ENCODE data around the gene PAF1. TPM values are rescaled to one million over a fixed set of nuclear protein-coding genes. Genes with fewer than 3 reads are reported as not detected.

Gene PAF1
- total RNA-seq, 1 donor from 2014 or later = 47.1 TPM

DNA sequence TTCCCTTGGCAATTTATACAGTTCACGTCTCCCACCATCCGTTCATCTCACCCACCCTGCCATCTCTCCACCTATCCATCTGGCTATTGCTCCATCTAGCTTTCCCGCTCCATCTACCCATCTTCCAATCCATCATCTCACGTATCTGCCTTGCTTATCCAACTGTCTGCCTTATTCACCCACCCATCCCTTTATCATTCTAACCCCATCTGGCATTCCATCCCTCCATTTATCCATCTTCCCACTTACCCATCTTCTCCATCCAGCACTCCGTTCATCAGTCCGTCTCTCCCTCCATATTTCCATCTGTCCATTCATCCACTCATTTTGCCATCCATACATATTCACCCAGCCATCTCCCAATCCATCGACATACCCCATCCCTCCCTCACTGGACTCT is 34.8 kb upstream of the PAF1 start:
- Mint-ChIP-seq H3K27me3 (no peaks in the 10 kb centered on the region), H3K4me1 (peaks cover 5% of the 10 kb centered on the region), H3K36me3 (ENCODE audit: low read depth) (peaks cover 28% of the 10 kb centered on the region), H3K27ac (no peak overlapping the region), H3K4me3 (no peak overlapping the region), H3K9me3 (no peaks in the 10 kb centered on the region)
- intact Hi-C loops (cut with micrococcal nuclease) = no loop called here
- no peak for DNase-seq

DNA sequence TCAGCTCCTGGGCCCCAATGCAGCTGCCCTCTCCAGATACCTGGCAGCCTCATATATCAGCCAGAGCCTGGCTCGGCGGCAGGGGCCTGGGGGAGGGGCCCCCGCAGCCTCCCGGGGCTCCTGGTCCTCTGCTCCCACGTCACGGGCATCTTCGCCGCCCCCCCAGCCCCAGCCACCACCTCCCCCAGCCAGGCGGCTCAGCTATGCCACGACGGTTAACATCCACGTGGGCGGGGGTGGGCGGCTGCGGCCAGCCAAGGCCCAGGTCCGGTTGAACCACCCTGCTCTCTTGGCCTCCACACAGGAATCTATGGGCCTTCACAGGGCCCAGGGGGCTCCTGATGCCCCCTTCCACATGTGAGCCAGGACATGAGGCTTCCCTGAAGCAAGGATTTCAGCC is 34.0 kb upstream of the PAF1 start:
- H3K27me3 Mint-ChIP-seq = no peaks in the 10 kb centered on the region
- no peak overlapping the region for H3K27ac Mint-ChIP-seq
- no peaks in the 10 kb centered on the region for H3K9me3 Mint-ChIP-seq
- H3K36me3 Mint-ChIP-seq (ENCODE audit: low read depth) = peaks cover 27% of the 10 kb centered on the region
- intact Hi-C loops (cut with micrococcal nuclease) = no loop called here
- DNase-seq = no peak
- no peak overlapping the region for H3K4me3 Mint-ChIP-seq
- no peaks in the 10 kb centered on the region for H3K4me1 Mint-ChIP-seq

DNA sequence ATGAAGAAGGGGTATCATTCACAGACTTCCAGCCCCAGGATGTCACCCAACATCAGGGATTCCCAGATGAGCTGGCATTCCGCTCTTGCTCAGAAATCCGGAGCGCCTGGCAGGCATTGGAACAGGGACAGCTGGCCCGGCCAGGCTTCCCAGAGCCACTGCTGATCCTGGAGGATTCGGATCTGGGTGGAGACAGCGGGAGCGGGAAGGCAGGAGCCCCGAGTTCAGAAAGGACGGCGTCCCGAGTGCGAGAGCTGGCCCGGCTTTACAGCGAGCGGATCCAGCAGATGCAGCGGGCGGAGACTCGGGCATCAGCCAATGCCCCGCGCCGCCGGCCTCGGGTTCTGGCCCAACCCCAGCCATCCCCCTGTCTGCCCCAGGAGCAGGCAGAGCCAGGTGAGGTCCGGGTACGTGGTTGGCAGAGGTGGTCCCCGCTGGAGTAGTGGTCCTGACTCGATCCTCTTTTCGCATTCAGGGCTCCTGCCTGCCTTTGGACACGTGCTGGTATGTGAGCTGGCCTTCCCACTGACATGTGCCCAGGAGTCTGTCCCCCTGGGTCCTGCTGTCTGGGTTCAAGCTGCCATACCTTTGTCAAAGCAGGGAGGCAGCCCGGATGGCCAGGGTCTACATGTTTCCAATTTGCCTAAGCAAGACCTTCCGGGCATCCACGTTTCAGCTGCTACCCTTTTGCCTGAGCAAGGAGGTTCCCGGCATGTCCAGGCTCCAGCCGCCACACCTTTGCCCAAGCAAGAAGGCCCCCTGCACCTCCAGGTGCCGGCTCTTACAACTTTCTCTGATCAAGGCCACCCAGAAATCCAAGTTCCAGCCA is 32.6 kb upstream of the PAF1 start:
- Mint-ChIP-seq H3K36me3 (ENCODE audit: low read depth) (peaks cover 32% of the 10 kb centered on the region), H3K4me1 (no peaks in the 10 kb centered on the region), H3K27ac (no peak overlapping the region), H3K27me3 (no peaks in the 10 kb centered on the region), H3K9me3 (no peaks in the 10 kb centered on the region), H3K4me3 (no peak overlapping the region)
- intact Hi-C loops (cut with micrococcal nuclease) = no loop called here
- DNase-seq = no peak

DNA sequence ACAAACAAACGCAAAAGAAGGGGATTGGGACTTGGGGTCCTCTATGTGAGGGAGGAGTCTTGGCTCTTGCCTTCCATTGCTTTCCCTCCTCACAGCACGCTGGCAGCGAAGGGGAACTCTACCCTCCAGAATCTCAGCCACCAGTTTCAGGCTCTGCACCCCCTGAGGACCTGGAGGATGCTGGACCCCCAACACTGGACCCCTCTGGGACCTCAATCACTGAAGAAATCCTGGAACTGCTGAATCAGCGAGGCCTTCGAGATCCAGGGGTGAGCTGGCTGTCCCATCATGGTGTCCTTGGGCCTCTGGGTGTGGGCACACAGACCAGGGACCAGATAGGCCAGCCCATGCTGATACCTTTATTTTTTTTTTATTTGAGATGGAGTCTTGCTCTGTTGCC is 31.1 kb upstream of the PAF1 start:
- Mint-ChIP-seq H3K36me3 (ENCODE audit: low read depth) (peaks cover 34% of the 10 kb centered on the region), H3K27ac (no peak overlapping the region), H3K27me3 (no peaks in the 10 kb centered on the region), H3K9me3 (no peaks in the 10 kb centered on the region), H3K4me1 (no peaks in the 10 kb centered on the region), H3K4me3 (no peak overlapping the region)
- DNase-seq = no peak
- intact Hi-C loops (cut with micrococcal nuclease) = no loop called here

DNA sequence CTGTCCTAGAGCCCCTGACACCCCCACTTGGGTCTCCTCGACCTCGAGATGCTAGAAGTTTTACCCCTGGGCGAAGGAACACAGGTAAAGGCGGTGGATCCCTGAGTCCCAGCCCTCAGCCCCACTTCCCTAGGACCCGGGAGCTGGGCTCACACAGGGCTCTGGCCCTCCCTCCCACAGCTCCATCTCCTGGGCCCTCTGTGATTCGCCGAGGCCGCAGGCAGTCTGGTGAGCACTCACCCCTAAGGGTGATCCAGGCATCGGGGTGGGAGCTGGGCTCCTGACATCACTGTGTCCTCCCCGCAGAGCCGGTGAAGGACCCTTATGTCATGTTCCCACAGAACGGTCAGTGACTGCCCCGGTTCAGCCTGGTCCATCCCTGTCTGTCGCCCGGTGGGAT is 29.9 kb upstream of the PAF1 start:
- H3K9me3 Mint-ChIP-seq = no peaks in the 10 kb centered on the region
- DNase-seq = no peak
- H3K4me3 Mint-ChIP-seq = no peak overlapping the region
- H3K27ac Mint-ChIP-seq = no peak overlapping the region
- H3K4me1 Mint-ChIP-seq = no peaks in the 10 kb centered on the region
- intact Hi-C loops (cut with micrococcal nuclease) = no loop called here
- H3K27me3 Mint-ChIP-seq = no peaks in the 10 kb centered on the region
- peaks cover 30% of the 10 kb centered on the region for H3K36me3 Mint-ChIP-seq (ENCODE audit: low read depth)

DNA sequence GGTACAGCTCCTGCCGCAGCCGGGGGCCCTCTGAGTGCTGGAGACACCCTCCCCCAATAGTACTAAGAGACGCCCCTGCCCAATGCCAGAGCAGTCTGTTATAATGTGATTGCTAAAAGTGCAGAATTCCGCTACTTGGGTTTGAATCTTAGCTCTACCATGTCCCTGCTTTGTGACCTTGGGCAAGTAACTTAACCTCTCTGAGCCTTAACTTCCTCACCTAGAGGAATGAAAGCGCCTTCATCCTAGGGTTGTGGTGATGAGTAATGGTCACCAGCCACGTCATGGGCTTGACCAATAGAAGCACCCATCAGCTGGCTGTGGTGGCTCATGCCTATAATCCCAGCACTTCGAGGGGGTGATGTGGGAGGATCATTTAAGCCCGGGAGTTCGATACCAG is 28.1 kb upstream of the PAF1 start:
- Mint-ChIP-seq H3K4me1 (peaks cover 10% of the 10 kb centered on the region), H3K4me3 (no peak overlapping the region), H3K36me3 (ENCODE audit: low read depth) (peaks cover 27% of the 10 kb centered on the region), H3K9me3 (no peaks in the 10 kb centered on the region), H3K27me3 (no peaks in the 10 kb centered on the region), H3K27ac (no peak overlapping the region)
- intact Hi-C loops (cut with micrococcal nuclease) = no loop called here
- no peak for DNase-seq

DNA sequence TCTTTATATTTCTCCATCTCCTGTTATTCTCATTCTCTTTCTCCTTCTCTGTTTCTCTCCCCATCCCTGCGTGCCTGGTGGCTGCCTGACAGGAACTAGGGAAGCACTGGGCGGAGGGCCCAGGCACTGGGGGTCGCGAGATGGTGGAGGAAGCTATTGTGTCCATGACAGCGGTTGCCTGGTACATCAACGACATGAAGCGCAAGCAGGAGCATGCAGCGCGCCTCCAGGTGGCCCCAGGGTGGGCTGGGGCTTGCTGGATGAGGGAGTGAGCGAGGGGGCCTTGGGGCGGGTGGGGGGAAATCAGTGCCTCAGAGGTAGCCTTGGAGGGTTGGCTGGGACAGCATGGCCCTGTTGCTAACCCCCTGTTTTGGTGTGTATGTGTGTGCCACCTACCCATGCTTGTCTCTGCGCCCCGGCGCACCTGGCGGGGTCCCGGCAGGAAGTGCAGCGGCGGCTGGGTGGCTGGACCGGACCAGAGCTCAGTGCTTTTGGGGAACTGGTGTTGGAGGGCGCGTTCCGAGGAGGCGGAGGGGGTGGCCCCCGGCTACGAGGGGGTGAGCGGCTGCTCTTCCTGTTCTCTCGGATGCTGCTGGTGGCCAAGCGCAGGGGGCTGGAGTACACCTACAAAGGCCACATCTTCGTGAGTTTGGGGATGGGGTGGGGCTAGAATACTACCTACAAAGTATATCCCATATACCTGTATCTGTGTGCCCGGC is 26.7 kb upstream of the PAF1 start:
- Mint-ChIP-seq H3K27me3 (no peaks in the 10 kb centered on the region), H3K4me3 (no peak overlapping the region), H3K27ac (peak overlapping the region; percentile 82), H3K36me3 (ENCODE audit: low read depth) (peaks cover 21% of the 10 kb centered on the region), H3K9me3 (no peaks in the 10 kb centered on the region), H3K4me1 (peaks cover 14% of the 10 kb centered on the region)
- intact Hi-C loops (cut with micrococcal nuclease) = no loop called here
- no peak for DNase-seq

DNA sequence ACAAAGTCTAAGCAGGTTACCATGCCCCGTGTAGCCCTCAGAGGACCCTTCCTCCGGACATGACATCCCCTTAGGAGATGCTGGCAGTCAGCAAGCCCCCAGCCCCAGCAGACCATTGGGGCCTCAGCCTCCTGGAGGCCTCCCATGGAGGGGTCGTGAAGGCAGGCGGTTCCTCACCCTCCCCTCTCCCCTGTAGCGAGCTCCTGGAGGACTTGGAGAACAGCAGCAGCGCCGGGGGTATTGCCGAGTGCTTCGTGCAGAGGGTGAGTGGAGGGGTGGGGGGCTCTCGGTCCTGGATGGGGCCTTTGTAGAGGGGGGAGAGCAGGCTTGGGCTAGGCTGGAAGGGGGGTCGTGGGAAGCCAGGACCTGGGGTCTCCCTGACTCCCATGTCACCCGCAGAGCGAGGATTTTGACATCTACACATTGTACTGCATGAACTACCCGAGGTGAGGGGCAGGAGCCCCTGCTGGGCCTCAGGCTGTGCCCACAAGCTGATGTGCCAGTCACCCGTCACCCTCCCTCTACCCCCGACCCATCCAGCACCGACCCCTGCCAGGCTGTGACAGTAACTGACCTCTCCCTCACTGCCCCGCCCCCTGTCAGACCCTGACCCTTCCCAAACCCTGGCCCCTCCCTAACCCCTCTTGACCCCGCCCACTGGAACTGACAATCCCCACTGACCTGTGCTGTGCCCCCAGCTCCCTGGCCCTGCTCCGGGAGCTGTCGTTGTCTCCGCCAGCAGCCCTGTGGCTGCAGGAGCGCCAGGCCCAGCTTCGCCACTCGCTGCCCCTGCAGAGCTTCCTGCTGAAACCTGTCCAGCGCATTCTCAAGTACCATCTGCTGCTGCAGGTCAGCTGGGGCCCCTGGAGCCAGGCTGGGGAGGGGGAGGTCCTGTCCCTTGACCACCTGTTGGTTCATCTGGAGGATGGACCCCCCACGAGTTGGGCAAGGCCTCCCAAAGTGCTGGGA is 25.5 kb upstream of the PAF1 start:
- intact Hi-C loops (cut with micrococcal nuclease) = no loop called here
- Mint-ChIP-seq H3K27me3 (no peaks in the 10 kb centered on the region), H3K9me3 (no peaks in the 10 kb centered on the region), H3K27ac (no peak overlapping the region), H3K4me3 (no peak overlapping the region), H3K4me1 (peaks cover 21% of the 10 kb centered on the region), H3K36me3 (ENCODE audit: low read depth) (peaks cover 20% of the 10 kb centered on the region)
- DNase-seq = no peak

DNA sequence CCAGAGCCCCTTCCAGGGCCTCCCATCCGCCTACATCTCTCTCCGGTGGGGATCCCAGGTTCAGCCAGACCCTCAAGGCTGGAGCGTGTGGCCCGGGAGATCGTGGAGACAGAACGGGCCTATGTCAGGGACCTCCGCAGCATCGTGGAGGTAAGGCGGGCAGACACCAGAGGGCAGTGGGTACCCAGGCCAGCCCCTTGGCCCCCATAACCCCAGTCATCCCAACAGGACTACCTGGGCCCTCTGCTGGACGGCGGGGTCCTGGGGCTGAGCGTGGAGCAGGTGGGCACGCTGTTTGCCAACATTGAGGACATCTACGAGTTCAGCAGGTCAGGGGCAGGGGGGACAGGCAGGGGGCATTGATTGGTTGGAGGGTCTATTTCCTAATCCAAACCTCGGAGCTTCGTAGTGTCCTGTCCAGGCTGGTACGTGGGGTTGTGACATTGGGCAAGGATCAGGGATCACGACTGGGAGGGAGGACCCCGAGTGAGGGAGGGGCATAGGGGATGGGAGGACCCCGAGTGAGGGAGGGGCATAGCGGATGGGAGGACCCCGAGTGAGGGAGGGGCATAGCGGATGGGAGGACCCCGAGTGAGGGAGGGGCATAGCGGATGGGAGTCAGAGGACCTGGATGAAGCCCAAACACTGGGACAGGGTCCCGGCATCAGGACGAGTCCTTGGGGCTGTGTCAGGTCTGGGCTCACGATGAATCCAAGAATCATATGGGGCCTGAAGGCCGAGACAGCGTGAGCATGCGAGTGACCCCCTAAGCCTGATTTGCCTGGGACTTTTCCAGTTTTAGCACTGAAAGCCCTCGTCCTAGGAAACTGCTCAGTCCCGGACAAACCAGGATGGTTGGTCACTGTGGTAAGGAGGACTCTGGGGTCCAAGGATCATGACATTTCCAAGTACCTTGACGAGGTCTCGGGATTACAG is 24.5 kb upstream of the PAF1 start:
- intact Hi-C loops (cut with micrococcal nuclease) = no loop called here
- Mint-ChIP-seq H3K27ac (no peak overlapping the region), H3K27me3 (no peaks in the 10 kb centered on the region), H3K36me3 (ENCODE audit: low read depth) (peaks cover 23% of the 10 kb centered on the region), H3K4me1 (peaks cover 31% of the 10 kb centered on the region), H3K4me3 (no peak overlapping the region), H3K9me3 (no peaks in the 10 kb centered on the region)
- no peak for DNase-seq

DNA sequence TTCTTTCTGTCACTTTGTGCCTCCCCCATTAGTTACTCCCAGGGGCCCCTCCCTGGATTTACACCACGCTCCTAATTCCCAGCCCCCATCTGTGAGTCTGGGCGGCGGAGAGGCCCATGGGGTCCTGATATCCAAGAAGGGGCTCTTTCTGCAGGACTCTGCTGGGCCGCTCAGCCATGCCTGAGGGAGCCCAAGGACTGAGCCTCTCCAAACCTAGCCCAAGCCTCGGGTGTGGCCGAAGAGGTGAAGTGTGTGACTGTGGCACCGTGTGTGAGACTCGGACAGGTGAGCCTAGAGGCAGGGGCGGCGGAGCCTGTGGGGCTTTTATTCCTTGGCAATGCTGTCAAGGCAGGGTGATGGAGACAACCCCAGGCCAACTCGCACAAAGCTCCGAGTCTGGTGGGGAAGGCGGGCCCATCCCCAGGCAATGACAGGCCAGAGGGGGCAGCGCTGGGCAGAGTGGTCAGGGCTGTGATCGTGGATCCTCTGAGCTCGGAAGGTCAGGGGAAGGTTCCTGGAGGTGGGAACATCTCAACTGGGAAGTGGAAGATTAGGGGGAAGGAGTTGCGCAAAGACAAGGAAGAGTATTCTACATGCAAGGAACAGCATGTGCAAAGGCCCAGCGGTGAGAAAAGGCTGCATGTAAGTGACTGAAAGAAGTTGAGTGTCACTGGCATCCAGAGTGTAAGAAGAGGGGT is 23.2 kb upstream of the PAF1 start:
- Mint-ChIP-seq H3K27ac (peak overlapping the region; percentile 87), H3K9me3 (no peaks in the 10 kb centered on the region), H3K4me3 (peak overlapping the region; percentile 87), H3K4me1 (peaks cover 34% of the 10 kb centered on the region), H3K36me3 (ENCODE audit: low read depth) (peaks cover 23% of the 10 kb centered on the region), H3K27me3 (no peaks in the 10 kb centered on the region)
- intact Hi-C loops (cut with micrococcal nuclease) = loop anchor here (2.0 kb wide), 2 partner anchors 63 to 73 kb away; no protein-coding TSS in a partner anchor
- DNase-seq = peak; percentile 65

DNA sequence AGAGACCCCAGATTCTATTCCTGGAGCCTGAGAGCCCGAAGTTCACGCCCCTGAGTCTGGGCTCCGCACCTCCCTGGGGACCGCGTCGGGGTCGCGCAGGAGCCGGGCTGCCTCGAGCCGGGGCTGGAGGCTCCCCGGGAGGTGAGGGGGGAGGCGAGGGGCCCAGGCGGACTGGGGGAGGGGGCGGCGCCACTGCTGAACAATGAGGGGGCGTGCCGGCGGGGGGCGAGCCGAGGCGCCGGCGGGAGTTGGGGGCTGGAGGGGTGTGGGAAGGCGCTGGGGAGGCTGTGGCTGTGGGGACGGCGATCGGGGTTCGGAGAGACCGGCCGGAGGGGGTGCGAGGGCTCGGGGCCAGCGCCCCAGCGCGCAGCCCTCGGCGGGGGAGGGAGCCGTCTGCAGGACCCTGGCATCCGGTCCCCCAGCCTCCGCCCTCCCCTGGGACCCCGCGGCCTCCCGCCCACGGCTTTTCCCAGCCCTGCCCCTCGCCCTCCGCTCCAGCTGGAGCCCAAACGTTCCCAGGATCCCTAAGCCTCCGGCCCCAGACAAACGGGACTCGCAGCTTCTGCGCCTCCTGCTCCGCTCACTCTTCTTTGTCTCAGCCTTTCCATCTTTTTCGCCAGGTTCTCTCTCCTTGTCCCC is 22.5 kb upstream of the PAF1 start:
- H3K4me3 Mint-ChIP-seq = peak overlapping the region; percentile 87
- H3K27ac Mint-ChIP-seq = peak overlapping the region; percentile 87
- H3K27me3 Mint-ChIP-seq = no peaks in the 10 kb centered on the region
- H3K9me3 Mint-ChIP-seq = no peaks in the 10 kb centered on the region
- peaks cover 25% of the 10 kb centered on the region for H3K36me3 Mint-ChIP-seq (ENCODE audit: low read depth)
- peak; percentile 76 for DNase-seq
- peaks cover 40% of the 10 kb centered on the region for H3K4me1 Mint-ChIP-seq
- intact Hi-C loops (cut with micrococcal nuclease) = loop anchor here (2.0 kb wide), 2 partner anchors 63 to 73 kb away; no protein-coding TSS in a partner anchor

DNA sequence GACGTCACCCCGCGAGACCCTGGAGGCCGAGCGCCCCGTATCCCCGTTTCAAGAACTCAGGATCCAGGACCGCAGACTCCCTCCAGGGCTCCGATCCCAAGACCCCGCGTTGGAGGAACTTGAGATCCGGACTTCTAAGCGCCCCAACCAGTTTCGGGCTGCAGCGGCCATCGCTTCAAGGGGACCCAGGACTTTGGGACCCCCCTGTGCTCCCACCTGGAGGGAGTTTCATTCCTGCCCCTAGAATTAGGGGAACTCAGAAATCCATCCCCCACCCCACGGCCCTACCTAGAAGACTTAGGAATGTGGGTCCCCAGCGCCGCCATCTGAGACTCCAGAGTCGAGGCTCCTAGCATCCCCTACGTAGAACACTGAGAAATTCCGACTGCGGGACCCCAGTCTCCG is 22.0 kb upstream of the PAF1 start:
- DNase-seq = no peak

More for the DNA sequence above, 22.0 kb upstream of the PAF1 start:
- Mint-ChIP-seq H3K36me3 (ENCODE audit: low read depth) (peaks cover 30% of the 10 kb centered on the region), H3K4me3 (peak overlapping the region; percentile 87), H3K27ac (peak overlapping the region; percentile 75), H3K27me3 (no peaks in the 10 kb centered on the region), H3K4me1 (peaks cover 45% of the 10 kb centered on the region), H3K9me3 (no peaks in the 10 kb centered on the region)
- intact Hi-C loops (cut with micrococcal nuclease) = loop anchor here (1.0 to 2.0 kb wide), 6 partner anchors 17 to 291 kb away; partner anchors contain the start of genes MED29 and PAF1

Measured in activated CD4-positive, alpha-beta T cell treated with anti-CD3 and anti-CD28 coated beads, Interleukin-2, amount 10 ng/mL, durations not matched to agents 24 days and 14 days (primary cell).